Loucy (cell line): ENCODE data around the gene ZFYVE1.

Experiments
- H2AFZ ChIP-seq: fragments of 200-600 bp; sonication (generic); 2 replicates; pipeline ENCODE4 v1.6.0; 2016; ENCODE audit warnings: antibody characterized with exemption, mild to moderate bottlenecking, low read length, moderate library complexity
- H3F3A ChIP-seq: fragments of 200-600 bp; 2 replicates; pipeline ENCODE4 v1.6.0; 2016; ENCODE audit warnings: antibody characterized with exemption, low read depth, mild to moderate bottlenecking
- H3K27me3 ChIP-seq: fragments of 200-600 bp; sonication (generic); 2 replicates; pipeline ENCODE4 v1.6.1; 2014; ENCODE audit warnings: low read length, mild to moderate bottlenecking; ENCODE audit not compliant: insufficient read depth, poor library complexity, severe bottlenecking
- H3K36me3 ChIP-seq: fragments of 200-600 bp; sonication (generic); 2 replicates; pipeline ENCODE4 v1.6.1; 2016; ENCODE audit warnings: low read length; ENCODE audit not compliant: insufficient read depth
- H3K4me1 ChIP-seq: fragments of 200-600 bp; sonication (generic); 2 replicates; pipeline ENCODE4 v1.5.1; 2014; ENCODE audit warnings: low read length, mild to moderate bottlenecking; ENCODE audit not compliant: insufficient read depth, poor library complexity, severe bottlenecking
- H3K4me2 ChIP-seq: fragments of 200-600 bp; sonication (generic); 2 replicates; pipeline ENCODE4 v1.6.0; 2014; ENCODE audit warnings: antibody characterized with exemption, low read length, low read depth, mild to moderate bottlenecking; ENCODE audit not compliant: poor library complexity, severe bottlenecking
- H3K4me3 ChIP-seq: fragments of 200-600 bp; sonication (generic); 2 replicates; pipeline ENCODE4 v1.5.1; 2014; ENCODE audit warnings: low read length, mild to moderate bottlenecking, mixed read lengths; ENCODE audit not compliant: poor library complexity, severe bottlenecking
- H3K79me2 ChIP-seq: fragments of 200-600 bp; sonication (generic); 2 replicates; pipeline ENCODE4 v1.6.1; 2014; ENCODE audit warnings: low read length; ENCODE audit not compliant: insufficient read depth
- H3K9ac ChIP-seq: fragments of 200-600 bp; sonication (generic); 2 replicates; pipeline ENCODE4 v1.6.0; 2014; ENCODE audit warnings: mild to moderate bottlenecking, low read depth, low read length, moderate library complexity; ENCODE audit not compliant: poor library complexity, severe bottlenecking
- H3K9me2 ChIP-seq: fragments of 200-600 bp; sonication (generic); replicated peaks from 2 replicates; pipeline ENCODE4 v1.6.1; 2016; ENCODE audit warnings: low read depth, low read length, mixed read lengths
- H3K9me3 ChIP-seq: fragments of 200-600 bp; sonication (generic); 2 replicates; pipeline ENCODE4 v1.6.1; 2014; ENCODE audit warnings: mild to moderate bottlenecking, antibody characterized with exemption, low read length, low read depth; ENCODE audit not compliant: insufficient read depth
- H4K20me1 ChIP-seq: fragments of 200-600 bp; sonication (generic); 2 replicates; pipeline ENCODE4 v1.6.0; 2014; ENCODE audit warnings: antibody characterized with exemption, low read length, mild to moderate bottlenecking; ENCODE audit not compliant: insufficient read depth, poor library complexity, severe bottlenecking
- CTCF ChIP-seq: fragments of 200-600 bp; sonication (generic); conservative IDR thresholded peaks from 2 replicates; pipeline ENCODE4 v1.5.1; 2014; ENCODE audit warnings: mild to moderate bottlenecking, antibody characterized with exemption, low read length
- EZH2phosphoT487 ChIP-seq: fragments of 200-600 bp; IDR thresholded peaks from 2 replicates; pipeline ENCODE4 v1.6.1; 2018; ENCODE audit warnings: antibody characterized with exemption, mild to moderate bottlenecking, moderate library complexity, borderline replicate concordance

ZFYVE1 gene

GRCh38 chr14:72986214-72986613, 40.7 kb downstream of the ZFYVE1 start:
- Histone ChIP-seq H3K79me2 (no peaks in the 10 kb centered on the region), H2AFZ (no peak overlapping the region), H3K27me3 (no peaks in the 10 kb centered on the region), H3K4me2 (no peak overlapping the region), H3K36me3 (peaks cover 37% of the 10 kb centered on the region; the same call in 1 of the 2 replicates), H3K4me1 (peaks cover 4% of the 10 kb centered on the region), H3K4me3 (no peak overlapping the region), H3F3A (no peaks in the 10 kb centered on the region), H3K9me2 (no peaks in the 10 kb centered on the region), H3K9ac (no peak overlapping the region), H3K9me3 (no peaks in the 10 kb centered on the region), H4K20me1 (no peaks in the 10 kb centered on the region)
- no peak for TF ChIP-seq EZH2phosphoT487
- TF ChIP-seq CTCF: no peak

- H3K4me3 ChIP-seq: no peak overlapping the region
- TF ChIP-seq EZH2phosphoT487 (no peak), CTCF (no peak)
- no peaks in the 10 kb centered on the region for H3K79me2 ChIP-seq
- H3F3A ChIP-seq: no peaks in the 10 kb centered on the region
- no peak overlapping the region for H3K4me2 ChIP-seq
- no peaks in the 10 kb centered on the region for H4K20me1 ChIP-seq
- no peaks in the 10 kb centered on the region for H3K9me2 ChIP-seq
- H3K4me1 ChIP-seq: peaks cover 4% of the 10 kb centered on the region
- H3K27me3 ChIP-seq: no peaks in the 10 kb centered on the region
- peaks cover 52% of the 10 kb centered on the region; the same call in 1 of the 2 replicates for H3K36me3 ChIP-seq
- H3K9ac ChIP-seq: no peak overlapping the region
- H2AFZ ChIP-seq: no peak overlapping the region
- H3K9me3 ChIP-seq: no peaks in the 10 kb centered on the region
These were observed 44.7 kb downstream of the ZFYVE1 start for GRCh38 chr14:72982146-72982708.

GRCh38 chr14:72980863-72981262, 46.0 kb downstream of the ZFYVE1 start:
- Histone ChIP-seq H3K9me3 (no peaks in the 10 kb centered on the region), H3K9ac (no peak overlapping the region), H3K4me3 (no peak overlapping the region), H3K36me3 (peaks cover 54% of the 10 kb centered on the region; the same call in 1 of the 2 replicates), H3F3A (no peaks in the 10 kb centered on the region), H3K4me1 (peaks cover 4% of the 10 kb centered on the region), H3K27me3 (no peaks in the 10 kb centered on the region), H3K79me2 (no peaks in the 10 kb centered on the region), H3K9me2 (no peaks in the 10 kb centered on the region), H3K4me2 (no peak overlapping the region), H2AFZ (no peak overlapping the region), H4K20me1 (no peaks in the 10 kb centered on the region)
- TF ChIP-seq EZH2phosphoT487: no peak
- TF ChIP-seq CTCF: no peak
